HepG2 (cell line): Measurements from ENCODE around the gene DNAJA3. TPM values are rescaled to one million over a fixed set of nuclear protein-coding genes. Genes with fewer than 3 reads are reported as not detected.

Source experiments
- BHLHE40 ChIP-seq: IDR thresholded peaks from 2 replicates; pipeline ENCODE4 v1.6.1; 2011; ENCODE audit warnings: low read length, improper control_type of control experiment
- BRCA1 ChIP-seq: sonication (generic); formaldehyde crosslinking; IDR thresholded peaks from 2 replicates; pipeline ENCODE4 v1.4.0; 2020; ENCODE audit warnings: missing genetic modification reagents
- CC2D1A ChIP-seq: sonication (generic); formaldehyde crosslinking; IDR thresholded peaks from 2 replicates; pipeline ENCODE4 v1.8.1; 2023; ENCODE audit warnings: mild to moderate bottlenecking, missing genetic modification reagents
- GTF3A ChIP-seq: sonication (generic); formaldehyde crosslinking; conservative IDR thresholded peaks from 2 replicates; pipeline ENCODE4 v1.4.0; 2020; ENCODE audit warnings: mild to moderate bottlenecking, missing genetic modification reagents
- ISX ChIP-seq: sonication (generic); formaldehyde crosslinking; conservative IDR thresholded peaks from 2 replicates; pipeline ENCODE4 v1.5.0; 2020; ENCODE audit warnings: missing genetic modification reagents
- NFKB2 ChIP-seq: sonication (generic); formaldehyde crosslinking; IDR thresholded peaks from 2 replicates; pipeline ENCODE4 v1.4.0; 2020; ENCODE audit warnings: missing genetic modification reagents, borderline replicate concordance
- PHF21A ChIP-seq: sonication (generic); formaldehyde crosslinking; IDR thresholded peaks from 2 replicates; pipeline ENCODE4 v1.5.0; 2020; ENCODE audit warnings: mild to moderate bottlenecking, missing genetic modification reagents
- PRPF4 ChIP-seq: fragments of 200-400 bp; formaldehyde crosslinking; IDR thresholded peaks from 2 replicates; pipeline ENCODE4 v1.6.1; 2016; ENCODE audit warnings: low read length, low read depth; ENCODE audit not compliant: poor library complexity, severe bottlenecking
- RCOR2 ChIP-seq: IDR thresholded peaks from 2 replicates; pipeline ENCODE4 v1.6.1; 2016; ENCODE audit warnings: missing biosample characterization, missing genetic modification reagents
- SOX13 ChIP-seq, 3 experiments: fragments of 450-650 bp in 1 of 3; sonication (generic) in 1 of 3; formaldehyde crosslinking in 1 of 3; IDR thresholded peaks in 2 of 3; conservative IDR thresholded peaks in 1 of 3; 2 replicates each; pipeline versions ENCODE4 v1.5.0 to v1.6.1; 2016 to 2020; ENCODE audit warnings: antibody characterized with exemption in 1 of 3, mild to moderate bottlenecking in 1 of 3, missing compliant biosample characterization in 1 of 3, missing genetic modification reagents in 1 of 3, moderate library complexity in 1 of 3
- TEAD2 ChIP-seq: sonication (generic); formaldehyde crosslinking; IDR thresholded peaks from 2 replicates; pipeline ENCODE4 v1.9.0; 2021; ENCODE audit warnings: missing genetic modification reagents
- ZNF136 ChIP-seq: sonication (generic); formaldehyde crosslinking; IDR thresholded peaks from 2 replicates; pipeline ENCODE4 v1.8.1; 2022; ENCODE audit warnings: low read depth, mild to moderate bottlenecking, moderate library complexity, missing genetic modification reagents
- ZNF382 ChIP-seq: sonication (generic); formaldehyde crosslinking; IDR thresholded peaks from 2 replicates; pipeline ENCODE4 v1.5.0; 2020; ENCODE audit warnings: missing genetic modification reagents, mild to moderate bottlenecking, borderline replicate concordance
- ZNF557 ChIP-seq: sonication (generic); formaldehyde crosslinking; IDR thresholded peaks from 2 replicates; pipeline ENCODE4 v1.4.0; 2020; ENCODE audit warnings: missing genetic modification reagents
- polyA plus RNA-seq, 8 experiments: library from polyadenylated mRNA; depleted of rRNA in 3 of 8; stranded (reverse) in 7 of 8; unstranded in 1 of 8; fragments of >200 nt; fragmentation: Illumina TruSeq in 4 of 8; extraction: Trizol in 4 of 8; gene quantifications; 2 replicates each; pipeline versions ENCODE4 v1.2.1 to v1.2.3, GENCODE V29; 2011 to 2016; ENCODE audit warnings: low read depth in 4 of 8, missing spikeins in 1 of 8, mixed read lengths in 1 of 8; ENCODE audit not compliant: insufficient read depth in 1 of 8
- total RNA-seq, 5 experiments: library from RNA; depleted of rRNA; stranded (reverse); fragments of >200 nt; fragmentation: Illumina TruSeq; extraction: Trizol; gene quantifications; 2 replicates each; pipeline ENCODE4 v1.2.3, GENCODE V29; 2016; ENCODE audit warnings: low read depth in 1 of 5
- TF ChIP-seq, protein P1 (sequence below): IDR thresholded peaks from 2 replicates; pipeline ENCODE4 v1.6.1; 2016; ENCODE audit warnings: low read depth, missing genetic modification reagents, missing compliant biosample characterization
- TF ChIP-seq, protein P2 (sequence below): IDR thresholded peaks from 2 replicates; pipeline ENCODE4 v1.6.1; 2016
- TF ChIP-seq, protein P3 (sequence below): sonication (generic); formaldehyde crosslinking; IDR thresholded peaks from 2 replicates; pipeline ENCODE4 v1.4.0; 2020; ENCODE audit warnings: missing genetic modification reagents
- TF ChIP-seq, protein P4 (sequence below): sonication (generic); formaldehyde crosslinking; IDR thresholded peaks from 2 replicates; pipeline ENCODE4 v1.5.0; 2020; ENCODE audit warnings: mild to moderate bottlenecking, missing genetic modification reagents

DNAJA3 gene
- total and polyA plus RNA-seq, 2 of the 13 experiments (the other 11 are each of a cell fraction or from before 2014, with no cell fraction given): 77.0 to 83.3 TPM

DNA sequence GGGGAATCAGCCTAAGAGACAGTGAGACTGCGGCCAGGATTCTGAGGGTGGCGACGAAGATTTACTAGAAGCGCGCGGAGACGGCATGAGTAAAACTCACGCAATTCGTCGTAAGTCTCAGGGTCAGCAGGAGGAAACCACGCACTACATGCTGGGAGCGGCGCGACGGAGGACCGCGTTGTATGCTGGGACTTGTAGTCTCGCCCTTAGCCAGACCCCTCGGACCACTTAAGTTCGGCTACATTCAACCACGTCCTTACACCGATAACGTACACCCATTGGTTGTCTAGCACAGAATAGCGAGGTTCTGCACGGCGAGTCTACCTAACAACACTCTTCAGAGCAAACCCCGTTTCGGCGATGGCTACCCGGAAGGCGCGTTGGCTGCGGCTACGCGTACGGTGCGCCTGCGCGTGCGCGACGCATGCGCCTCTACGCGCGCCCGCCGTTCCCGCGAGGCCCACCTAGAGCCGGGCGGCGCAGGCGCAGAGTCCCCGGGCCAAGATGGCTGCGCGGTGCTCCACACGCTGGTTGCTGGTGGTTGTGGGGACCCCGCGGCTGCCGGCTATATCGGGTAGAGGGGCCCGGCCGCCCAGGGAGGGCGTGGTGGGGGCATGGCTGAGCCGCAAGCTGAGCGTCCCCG is at the start of gene DNAJA3 (continued):
- TF ChIP-seq, protein P1, sequence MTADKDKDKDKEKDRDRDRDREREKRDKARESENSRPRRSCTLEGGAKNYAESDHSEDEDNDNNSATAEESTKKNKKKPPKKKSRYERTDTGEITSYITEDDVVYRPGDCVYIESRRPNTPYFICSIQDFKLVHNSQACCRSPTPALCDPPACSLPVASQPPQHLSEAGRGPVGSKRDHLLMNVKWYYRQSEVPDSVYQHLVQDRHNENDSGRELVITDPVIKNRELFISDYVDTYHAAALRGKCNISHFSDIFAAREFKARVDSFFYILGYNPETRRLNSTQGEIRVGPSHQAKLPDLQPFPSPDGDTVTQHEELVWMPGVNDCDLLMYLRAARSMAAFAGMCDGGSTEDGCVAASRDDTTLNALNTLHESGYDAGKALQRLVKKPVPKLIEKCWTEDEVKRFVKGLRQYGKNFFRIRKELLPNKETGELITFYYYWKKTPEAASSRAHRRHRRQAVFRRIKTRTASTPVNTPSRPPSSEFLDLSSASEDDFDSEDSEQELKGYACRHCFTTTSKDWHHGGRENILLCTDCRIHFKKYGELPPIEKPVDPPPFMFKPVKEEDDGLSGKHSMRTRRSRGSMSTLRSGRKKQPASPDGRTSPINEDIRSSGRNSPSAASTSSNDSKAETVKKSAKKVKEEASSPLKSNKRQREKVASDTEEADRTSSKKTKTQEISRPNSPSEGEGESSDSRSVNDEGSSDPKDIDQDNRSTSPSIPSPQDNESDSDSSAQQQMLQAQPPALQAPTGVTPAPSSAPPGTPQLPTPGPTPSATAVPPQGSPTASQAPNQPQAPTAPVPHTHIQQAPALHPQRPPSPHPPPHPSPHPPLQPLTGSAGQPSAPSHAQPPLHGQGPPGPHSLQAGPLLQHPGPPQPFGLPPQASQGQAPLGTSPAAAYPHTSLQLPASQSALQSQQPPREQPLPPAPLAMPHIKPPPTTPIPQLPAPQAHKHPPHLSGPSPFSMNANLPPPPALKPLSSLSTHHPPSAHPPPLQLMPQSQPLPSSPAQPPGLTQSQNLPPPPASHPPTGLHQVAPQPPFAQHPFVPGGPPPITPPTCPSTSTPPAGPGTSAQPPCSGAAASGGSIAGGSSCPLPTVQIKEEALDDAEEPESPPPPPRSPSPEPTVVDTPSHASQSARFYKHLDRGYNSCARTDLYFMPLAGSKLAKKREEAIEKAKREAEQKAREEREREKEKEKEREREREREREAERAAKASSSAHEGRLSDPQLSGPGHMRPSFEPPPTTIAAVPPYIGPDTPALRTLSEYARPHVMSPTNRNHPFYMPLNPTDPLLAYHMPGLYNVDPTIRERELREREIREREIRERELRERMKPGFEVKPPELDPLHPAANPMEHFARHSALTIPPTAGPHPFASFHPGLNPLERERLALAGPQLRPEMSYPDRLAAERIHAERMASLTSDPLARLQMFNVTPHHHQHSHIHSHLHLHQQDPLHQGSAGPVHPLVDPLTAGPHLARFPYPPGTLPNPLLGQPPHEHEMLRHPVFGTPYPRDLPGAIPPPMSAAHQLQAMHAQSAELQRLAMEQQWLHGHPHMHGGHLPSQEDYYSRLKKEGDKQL (CRISPR knock-in tag): no peak
- 0 out of 2 replicates have a peak, but pooled peaks have one; percentile 66 for TF ChIP-seq ISX (CRISPR knock-in tag)
- TF ChIP-seq SOX13 (IDR thresholded peaks at IDR 0.05): no peak
- TF ChIP-seq SOX13 (CRISPR knock-in tag; conservative IDR thresholded peaks at IDR 0.05 in 1 of 2, IDR thresholded peaks at IDR 0.05 in 1 of 2): no peak
- TF ChIP-seq RCOR2: no peak
- no peak for TF ChIP-seq CC2D1A (CRISPR knock-in tag)
- no peak for TF ChIP-seq ZNF557 (CRISPR knock-in tag)
- TF ChIP-seq GTF3A (CRISPR knock-in tag): peak; percentile 19; the same call in 1 of the 2 replicates
- TF ChIP-seq, protein P2, sequence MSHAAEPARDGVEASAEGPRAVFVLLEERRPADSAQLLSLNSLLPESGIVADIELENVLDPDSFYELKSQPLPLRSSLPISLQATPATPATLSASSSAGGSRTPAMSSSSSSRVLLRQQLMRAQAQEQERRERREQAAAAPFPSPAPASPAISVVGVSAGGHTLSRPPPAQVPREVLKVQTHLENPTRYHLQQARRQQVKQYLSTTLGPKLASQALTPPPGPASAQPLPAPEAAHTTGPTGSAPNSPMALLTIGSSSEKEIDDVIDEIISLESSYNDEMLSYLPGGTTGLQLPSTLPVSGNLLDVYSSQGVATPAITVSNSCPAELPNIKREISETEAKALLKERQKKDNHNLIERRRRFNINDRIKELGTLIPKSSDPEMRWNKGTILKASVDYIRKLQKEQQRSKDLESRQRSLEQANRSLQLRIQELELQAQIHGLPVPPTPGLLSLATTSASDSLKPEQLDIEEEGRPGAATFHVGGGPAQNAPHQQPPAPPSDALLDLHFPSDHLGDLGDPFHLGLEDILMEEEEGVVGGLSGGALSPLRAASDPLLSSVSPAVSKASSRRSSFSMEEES (CRISPR knock-in tag): peak; percentile 43; the same call in 1 of the 2 replicates
- TF ChIP-seq BHLHE40: no peak; the same call in 1 of the 2 replicates
- no peak for TF ChIP-seq TEAD2 (CRISPR knock-in tag)
- TF ChIP-seq PHF21A (CRISPR knock-in tag): peak; percentile 38; the same call in 1 of the 2 replicates
- TF ChIP-seq ZNF136: no peak
- TF ChIP-seq, protein P3, sequence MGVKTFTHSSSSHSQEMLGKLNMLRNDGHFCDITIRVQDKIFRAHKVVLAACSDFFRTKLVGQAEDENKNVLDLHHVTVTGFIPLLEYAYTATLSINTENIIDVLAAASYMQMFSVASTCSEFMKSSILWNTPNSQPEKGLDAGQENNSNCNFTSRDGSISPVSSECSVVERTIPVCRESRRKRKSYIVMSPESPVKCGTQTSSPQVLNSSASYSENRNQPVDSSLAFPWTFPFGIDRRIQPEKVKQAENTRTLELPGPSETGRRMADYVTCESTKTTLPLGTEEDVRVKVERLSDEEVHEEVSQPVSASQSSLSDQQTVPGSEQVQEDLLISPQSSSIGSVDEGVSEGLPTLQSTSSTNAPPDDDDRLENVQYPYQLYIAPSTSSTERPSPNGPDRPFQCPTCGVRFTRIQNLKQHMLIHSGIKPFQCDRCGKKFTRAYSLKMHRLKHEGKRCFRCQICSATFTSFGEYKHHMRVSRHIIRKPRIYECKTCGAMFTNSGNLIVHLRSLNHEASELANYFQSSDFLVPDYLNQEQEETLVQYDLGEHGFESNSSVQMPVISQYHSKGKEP (CRISPR knock-in tag): no peak; the same call in 1 of the 2 replicates
- no peak for TF ChIP-seq BRCA1 (CRISPR knock-in tag)
- TF ChIP-seq, protein P4, sequence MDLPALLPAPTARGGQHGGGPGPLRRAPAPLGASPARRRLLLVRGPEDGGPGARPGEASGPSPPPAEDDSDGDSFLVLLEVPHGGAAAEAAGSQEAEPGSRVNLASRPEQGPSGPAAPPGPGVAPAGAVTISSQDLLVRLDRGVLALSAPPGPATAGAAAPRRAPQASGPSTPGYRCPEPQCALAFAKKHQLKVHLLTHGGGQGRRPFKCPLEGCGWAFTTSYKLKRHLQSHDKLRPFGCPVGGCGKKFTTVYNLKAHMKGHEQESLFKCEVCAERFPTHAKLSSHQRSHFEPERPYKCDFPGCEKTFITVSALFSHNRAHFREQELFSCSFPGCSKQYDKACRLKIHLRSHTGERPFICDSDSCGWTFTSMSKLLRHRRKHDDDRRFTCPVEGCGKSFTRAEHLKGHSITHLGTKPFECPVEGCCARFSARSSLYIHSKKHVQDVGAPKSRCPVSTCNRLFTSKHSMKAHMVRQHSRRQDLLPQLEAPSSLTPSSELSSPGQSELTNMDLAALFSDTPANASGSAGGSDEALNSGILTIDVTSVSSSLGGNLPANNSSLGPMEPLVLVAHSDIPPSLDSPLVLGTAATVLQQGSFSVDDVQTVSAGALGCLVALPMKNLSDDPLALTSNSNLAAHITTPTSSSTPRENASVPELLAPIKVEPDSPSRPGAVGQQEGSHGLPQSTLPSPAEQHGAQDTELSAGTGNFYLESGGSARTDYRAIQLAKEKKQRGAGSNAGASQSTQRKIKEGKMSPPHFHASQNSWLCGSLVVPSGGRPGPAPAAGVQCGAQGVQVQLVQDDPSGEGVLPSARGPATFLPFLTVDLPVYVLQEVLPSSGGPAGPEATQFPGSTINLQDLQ (CRISPR knock-in tag): 0 out of 2 replicates have a peak, but pooled peaks have one; percentile 38
- TF ChIP-seq NFKB2 (CRISPR knock-in tag): no peak
- no peak for TF ChIP-seq ZNF382 (CRISPR knock-in tag)
- no peak for TF ChIP-seq PRPF4
